OCI-M1 (cell line): ENCODE results near the gene PRKG2.
"Not testable (repeated sequence)": the region's sequence is repeated elsewhere in the genome, so short reads cannot be mapped to it uniquely, and the experiment has no call there.

Experiments used
- DNase-seq: peaks from one replicate; lab custom pipeline; 2025; lab: John Stamatoyannopoulos, UW

The PRKG2 gene

DNA sequence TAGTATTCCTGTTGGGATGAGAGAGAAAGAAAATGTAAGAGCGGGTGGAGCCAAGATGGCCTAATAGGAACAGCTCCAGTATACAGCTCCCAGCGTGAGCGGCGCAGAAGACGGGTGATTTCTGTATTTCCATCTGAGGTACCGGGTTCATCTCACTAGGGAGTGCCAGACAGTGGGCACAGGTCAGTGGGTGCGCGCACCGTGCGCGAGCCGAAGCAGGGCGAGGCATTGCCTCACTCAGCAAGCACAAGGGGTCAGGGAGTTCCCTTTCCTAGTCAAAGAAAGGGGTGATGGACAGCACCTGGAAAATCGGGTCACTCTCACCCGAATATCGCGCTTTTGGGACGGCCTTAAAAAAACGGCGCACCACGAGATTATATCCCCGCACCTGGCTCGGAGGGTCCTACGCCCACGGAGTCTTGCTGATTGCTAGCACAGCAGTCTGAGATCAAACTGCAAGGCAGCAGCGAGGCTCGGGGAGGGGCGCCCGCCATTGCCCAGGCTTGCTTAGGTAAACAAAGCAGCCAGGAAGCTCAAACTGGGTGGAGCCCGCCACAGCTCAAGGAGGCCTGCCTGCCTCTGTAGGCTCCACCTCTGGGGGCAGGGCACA, 61.2 kb downstream of the PRKG2 start:
- not testable (repeated sequence) for DNase-seq

DNA sequence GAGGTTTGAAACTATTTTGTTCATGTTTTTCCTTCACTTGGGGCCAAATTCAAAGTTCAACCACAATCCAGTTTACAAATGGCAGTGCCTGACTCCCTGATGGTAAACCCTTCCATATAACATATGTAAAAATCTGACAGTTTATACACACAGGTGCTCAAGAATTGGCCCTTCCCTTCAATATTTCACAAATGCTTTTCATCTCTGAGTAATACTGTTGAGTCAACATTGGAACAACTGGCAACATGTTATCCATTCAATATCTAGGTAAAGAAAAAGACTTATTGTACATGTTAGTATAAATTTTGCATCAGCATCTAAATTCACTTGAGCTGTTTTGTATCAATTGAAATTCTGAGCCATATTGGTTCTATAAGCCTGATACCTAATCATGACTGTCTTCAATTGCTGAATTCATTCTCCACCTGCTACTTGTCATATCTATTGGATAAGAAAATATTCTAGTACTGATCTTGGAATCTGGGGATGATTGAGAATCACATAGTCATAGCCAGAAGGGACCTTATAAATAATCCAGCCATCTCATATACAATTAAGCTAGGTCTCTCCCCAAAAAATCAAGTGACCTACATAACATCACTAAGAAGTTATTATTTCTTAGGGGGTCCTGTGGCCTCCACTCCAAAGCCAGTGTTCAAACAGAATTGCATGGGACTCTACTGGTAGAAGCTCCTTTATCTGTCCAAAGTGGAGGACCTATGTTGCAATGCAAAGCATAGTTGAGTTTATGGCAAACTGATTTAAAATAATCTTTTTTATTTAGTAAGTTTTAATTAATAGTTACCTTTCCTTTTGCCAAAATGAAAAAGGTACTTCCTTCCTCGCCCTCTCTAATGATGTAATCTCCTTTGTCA, 61.9 kb downstream of the PRKG2 start:
- no peak for DNase-seq

DNA sequence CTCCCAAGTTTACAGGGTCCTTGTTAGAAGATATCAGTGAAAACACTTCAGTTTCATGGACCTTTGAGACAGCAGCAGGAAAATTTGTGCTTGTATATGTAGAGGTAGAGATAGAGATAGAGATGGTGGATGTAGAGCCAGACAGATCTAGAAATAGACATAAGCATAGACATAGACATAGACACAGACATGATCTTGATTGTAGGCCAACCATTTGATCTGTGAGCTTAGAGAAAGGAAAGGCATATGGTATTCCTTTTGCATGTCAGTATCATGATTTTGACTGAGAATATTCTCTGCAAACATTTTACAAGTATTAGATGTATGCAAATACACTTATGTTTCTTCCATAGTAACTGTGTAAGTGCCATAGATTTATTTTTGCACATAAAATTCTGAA, 65.0 kb downstream of the PRKG2 start:
- DNase-seq = no peak

DNA sequence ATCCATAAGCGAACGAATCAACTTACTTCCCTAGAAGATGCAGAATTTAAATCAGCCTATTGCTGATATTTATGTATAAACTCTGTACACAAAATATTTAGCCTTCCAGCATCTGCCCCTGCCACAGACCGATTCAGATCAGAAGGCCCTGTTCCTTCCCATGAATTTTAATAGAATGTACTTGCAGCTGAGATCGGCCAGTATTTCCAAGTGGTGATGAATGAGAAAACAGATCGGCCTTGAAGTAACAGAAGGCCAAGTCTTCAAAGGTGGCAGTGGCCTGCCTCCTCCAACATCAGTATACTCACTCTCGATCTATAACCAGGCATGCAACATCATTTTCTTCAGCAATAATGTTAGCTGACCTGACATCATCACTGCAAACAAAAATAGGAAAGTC, 66.4 kb downstream of the PRKG2 start:
- no peak for DNase-seq

DNA sequence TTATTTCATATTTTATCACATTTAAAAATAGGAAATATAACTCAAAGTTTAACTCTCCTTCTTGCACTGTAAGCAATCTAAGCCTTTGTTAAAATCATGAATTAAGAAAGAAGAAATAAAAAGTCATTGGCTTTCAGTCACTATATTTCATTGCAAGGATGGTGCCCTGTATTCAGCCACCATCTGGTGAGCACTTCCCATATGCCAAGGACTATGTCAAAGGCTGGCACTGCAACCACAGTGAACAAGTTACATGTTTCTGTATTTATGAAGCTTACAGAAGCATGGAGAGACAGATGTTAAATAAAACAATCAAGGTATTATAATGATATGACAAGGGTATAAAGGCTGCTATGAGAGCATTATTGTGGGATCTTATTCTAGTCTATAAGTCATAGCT, 68.6 kb downstream of the PRKG2 start:
- DNase-seq = no peak

DNA sequence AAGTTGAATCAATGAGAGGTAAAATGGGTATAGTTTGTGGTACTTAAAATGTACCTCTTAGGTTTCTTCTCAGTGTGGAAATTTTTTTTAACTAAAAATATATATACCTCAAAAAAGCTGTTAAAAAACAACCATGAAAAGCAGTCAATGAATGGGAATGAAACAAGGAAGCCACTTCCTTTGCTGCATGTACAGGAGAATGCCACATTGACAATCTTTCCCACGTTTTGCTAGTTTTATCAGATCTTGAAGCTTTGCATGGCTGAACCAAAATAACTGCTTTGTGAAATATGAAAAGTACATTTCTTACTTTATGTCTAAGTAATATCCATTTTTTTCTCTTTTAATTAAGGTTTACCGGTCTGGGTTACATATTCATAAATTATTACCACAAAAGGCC, 71.8 kb downstream of the PRKG2 start:
- DNase-seq = no peak

DNA sequence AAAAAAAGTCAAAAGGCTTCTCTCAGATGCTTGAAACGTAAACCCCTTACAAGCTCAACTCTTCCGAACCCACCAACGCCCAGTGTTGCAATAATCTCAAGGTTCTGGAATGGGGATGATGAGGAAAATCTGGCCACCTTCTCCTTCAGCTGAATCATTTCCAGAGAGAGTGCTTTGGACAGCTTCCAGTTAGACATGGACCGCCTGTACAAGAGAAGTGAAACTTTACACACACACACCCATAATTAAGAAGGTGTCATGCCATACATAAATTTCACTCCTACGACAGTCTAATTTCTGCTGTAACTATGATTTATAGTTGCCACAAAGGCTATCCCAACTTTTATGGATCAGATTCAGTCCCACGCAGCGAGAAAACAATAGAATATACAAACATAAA, 72.3 kb downstream of the PRKG2 start:
- DNase-seq = no peak

DNA sequence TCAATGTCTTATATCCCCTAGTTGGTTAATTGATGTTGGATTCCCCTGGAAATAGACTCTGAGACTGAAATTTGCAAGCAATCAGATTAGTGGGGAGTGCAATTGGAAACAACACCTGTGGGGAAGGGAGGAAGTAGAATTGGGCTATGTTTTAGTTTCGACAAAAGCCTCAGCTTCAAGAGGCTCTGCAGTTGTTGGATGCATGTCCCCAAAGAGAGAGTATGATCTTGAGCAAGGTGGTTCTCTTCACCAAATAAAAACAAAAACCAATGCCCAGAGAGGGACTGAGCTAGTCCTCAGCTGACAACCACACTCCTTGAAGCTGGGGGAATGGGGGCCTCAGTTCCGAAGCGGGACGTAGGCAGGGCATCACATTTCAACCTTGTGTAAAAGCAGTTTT, 77.1 kb downstream of the PRKG2 start:
- DNase-seq = no peak

DNA sequence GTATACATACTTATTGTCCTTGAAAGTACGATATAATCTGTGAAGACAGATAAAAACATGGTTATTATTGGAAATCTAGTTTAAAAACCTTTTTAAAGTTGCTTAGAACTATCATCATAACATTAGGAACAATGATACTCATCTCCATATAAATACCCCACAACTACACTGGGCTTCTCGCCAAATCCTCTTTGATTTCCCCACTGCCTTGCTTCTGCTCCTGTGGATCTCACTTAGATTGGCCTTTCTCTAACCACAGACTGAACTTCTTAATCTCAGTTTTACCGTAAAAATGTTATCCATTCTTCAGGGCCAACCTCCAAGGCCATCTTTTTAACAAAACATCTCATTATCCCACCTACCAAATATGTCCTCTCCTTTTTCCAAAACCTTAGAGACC, 77.6 kb downstream of the PRKG2 start:
- no peak for DNase-seq

DNA sequence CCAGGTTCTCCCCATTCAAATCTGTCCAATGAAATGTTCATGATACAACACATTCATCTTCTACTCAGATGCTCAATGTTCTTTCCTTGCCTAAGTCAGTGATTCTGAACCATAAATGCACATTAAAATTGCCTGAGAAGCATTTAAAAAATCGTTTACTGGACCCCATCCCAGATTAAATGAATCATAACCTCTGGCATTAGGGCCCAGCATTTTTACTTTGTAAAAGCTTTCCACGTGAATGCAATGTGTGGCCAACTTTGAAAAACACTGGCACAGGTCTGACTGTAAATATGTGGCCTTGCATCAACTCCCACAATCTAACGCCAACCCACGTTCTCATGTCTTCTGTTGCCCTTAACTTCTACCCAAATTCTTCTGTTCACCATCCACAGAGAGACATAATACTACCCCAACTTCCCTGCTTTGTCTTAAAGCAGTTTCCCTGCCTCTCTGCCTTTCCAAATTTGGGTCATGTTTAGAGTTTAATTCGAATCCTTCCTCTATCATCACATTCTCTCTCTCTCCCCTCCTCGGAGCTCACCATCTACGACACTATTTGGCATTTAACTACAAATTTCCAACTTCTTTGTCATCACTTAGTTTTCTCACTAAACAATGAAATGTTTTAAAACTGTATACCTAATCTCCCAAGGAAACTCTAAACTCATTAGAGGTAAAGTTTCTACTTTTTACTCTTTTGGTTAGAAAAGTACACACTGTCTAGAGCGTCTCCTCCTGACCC, 78.7 kb downstream of the PRKG2 start:
- no peak for DNase-seq

DNA sequence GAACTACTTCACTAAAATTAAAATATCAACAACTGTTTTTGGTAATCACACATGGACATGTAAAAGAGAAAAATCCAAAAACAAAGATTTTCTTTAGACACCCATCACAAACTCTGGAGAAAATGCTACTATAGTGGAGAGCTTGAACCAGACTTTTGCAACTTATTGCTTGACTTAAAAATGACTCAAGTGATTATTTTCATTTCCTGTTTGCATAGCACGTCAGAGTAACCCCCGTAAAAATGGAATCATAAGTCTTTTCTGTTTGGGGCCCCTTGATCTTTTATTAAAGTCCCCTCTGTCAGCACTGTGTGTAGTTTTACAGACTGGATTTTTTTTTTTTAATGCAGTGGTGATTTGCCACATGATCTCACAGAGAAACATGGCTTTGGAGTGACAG, 79.5 kb downstream of the PRKG2 start:
- DNase-seq = no peak

DNA sequence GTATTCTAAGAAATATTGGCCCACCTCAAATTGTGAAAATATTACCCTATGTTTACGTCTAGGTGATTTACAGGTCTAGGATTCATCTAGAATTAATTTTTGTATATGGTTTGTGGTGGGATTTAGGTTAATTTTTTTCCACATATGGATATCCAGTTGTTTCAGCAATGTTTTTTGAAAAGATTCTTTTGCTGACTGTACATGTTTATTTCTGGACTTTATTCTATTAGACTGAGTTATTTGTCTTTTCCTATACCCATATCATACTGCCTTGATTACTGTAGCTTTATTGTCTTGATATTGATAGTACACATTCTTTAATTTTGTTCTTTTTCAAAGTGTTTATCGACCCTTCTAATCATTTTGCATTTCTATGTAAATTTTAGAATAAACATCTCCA, 83.5 kb downstream of the PRKG2 start:
- DNase-seq = no peak

DNA sequence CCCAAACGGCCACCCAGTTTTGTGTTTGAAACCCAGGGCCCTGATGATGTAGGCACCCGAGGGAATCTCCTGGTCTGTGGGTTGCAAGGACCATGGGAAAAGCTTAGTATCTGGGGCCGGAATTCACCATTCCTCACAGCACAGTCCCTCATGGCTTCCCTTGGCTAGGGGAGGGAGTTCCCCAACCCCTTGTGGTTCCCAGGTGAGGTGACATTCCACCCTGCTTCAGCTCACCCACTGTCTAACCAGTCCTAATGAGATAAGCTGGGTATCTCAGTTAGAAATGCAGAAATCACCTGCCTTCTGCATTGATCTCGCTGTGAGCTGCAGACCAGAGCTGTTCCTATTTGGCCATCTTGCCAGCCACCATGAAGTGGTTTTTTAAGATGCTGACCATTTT, 84.0 kb downstream of the PRKG2 start:
- DNase-seq = no peak

DNA sequence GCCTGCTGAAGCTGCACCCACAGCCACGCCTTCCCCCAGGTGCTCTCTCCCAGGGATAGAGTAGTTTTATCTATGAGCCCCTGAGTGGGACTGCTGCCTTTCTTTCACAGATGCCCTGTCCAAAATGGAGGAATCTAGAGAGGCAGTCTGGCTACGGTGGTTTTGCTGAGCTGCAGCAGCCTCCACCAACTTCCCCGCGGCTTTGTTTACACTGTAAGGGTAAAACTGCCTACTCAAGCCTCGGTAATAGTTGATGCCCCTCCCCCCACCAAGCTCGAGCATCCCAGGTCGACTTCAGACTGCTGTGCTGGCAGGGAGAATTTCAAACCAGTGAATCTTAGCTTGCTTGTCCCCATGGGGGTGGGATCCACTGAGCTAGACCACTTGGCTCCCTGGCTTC, 84.5 kb downstream of the PRKG2 start:
- DNase-seq = no peak

DNA sequence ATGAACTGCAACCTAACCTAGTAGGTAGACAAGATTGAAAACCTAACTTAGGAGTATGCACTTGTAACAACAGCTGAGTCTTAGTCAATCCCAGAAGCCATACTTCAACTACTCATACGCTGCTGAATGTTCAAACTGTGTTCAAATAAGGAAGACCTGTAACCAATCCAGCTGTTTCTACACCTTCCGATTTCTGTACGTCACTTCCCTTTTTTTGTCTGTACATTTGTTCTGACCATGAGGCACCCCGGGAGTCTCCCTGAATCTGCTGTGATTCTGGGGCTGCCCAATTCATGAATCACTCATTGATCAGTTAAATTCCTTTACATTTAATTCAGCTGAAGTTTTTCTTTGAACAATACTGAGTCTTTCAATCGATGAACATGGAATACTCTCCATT, 95.0 kb downstream of the PRKG2 start:
- no peak for DNase-seq

DNA sequence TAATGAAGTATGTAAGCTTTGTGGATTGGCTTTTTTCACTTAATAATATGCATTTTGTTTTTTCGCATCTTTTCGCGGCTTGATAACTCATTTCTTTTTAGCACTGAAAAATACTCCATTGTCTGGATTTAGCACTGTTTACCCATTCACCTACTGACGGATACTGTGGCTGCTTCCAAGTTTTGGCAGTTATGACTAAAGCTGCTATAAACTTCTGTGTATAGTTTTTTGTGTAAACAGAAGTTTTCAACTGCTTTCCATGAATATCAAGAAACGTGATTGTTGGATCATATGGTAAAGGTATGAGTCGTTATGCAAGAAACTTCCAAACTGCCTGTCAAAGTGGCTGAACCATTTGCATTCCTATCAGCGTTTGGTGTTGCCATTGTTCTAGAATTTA, 96.9 kb downstream of the PRKG2 start:
- DNase-seq = no peak

DNA sequence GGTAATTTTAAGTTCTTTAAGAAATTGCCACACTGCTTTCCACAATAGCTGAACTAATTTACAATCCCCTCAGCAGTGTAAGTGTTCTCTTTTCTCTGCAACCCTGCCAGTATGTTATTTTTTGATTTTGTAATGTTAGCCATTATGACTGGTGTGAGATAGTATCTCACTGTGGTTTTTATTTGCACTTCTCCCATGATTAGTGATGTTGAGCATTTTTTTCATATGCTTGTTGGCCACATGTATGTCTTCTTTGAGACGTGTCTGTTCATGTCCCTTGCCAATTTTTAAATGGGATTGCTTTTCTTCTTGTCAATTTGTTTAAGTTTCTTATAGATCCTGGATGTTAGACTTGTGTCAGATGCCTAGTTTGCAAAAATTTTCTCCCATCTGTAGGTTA, 98.5 kb downstream of the PRKG2 start:
- no peak for DNase-seq

DNA sequence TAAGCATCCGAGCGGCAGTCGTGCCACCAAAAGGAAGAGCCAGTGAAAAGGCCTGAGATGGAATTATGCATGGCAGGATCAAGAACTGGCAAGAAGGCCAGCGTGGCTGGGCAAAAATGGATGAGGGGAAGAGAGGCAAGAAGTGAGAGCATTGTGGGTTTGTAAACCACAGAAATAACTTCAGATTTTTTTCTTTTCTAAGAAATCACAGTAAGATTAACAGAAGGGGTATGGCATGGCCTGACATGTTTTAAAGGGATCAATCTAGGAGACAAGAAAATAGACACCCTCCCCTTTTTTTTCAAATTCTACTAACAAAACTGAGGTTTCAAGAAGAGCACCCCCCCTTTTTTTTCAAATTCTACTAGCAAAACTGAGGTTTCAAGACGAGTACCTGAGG, 102.0 kb downstream of the PRKG2 start:
- DNase-seq = peak; percentile 2

DNA sequence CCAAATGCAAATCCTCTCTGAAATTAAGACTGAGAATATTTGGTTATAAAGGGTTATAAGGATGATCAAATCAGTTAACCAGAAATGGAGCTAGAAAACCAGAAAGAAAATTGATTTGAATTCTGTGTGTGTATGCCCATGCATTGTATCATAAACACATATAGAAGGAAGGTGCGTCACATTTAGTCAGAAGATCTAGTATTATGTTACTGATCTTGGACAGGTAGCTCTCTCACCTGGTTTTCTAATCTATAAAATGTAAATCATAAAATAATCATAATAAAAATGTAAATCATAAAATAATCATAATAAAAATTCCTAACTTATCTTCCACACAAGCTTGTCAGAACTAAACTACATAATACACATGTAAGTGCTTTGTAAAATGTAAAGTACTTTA, 105.7 kb downstream of the PRKG2 start:
- DNase-seq = no peak

DNA sequence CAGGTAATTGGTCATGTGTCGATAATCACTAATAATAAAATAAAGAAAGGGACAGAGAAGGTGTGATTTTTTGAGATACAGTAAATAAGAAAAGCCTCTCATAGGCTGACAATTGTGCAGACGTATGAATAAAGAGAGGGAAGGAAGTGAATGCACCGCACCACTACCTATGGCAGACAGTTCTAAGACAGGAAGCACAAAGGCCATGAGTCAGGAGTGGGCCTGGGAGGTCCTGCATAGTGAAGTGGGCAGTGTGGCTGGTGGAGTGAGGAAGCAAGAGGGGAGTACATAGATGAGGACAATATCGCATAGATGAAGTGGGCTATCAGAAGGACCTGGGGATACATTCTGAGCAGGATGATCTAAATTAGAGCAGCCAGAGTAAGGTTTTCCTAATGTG, 108.9 kb downstream of the PRKG2 start:
- no peak for DNase-seq

DNA sequence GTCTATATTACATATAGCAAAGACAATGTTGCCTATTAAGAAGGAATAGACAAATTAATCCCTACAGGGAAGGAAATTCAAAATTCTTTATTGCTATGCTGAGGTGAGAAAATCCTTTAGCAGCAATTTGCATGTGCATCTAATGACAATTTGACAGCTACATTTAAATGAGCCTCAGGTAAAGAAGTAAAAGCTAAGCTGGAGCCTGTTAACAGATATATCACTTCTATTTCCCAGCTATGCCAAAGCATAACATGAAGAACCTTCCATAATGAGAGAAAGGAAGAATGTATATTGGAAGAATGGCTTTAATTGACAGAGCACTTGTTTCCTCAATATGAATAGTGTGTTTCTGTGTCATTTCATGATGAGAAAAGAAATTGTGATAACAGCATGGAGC, 112.9 kb downstream of the PRKG2 start:
- no peak for DNase-seq

DNA sequence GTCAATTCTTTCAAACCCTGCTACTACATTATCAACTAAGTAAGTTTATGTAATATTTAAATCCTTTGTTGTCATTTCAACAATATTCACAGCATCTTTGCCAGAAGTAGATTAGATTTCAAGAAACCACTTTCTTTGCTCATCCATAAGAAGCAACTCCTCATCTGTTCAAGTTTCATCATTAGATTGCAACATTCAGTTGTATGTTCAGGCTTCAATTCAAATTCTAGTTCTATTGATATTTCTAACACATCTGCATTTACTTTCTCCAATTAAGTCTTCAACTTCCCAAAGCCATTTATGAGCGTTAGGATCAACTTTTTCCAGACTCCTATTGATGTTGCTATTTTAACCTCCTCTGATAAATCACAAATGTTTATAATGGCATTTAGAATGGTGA, 118.5 kb downstream of the PRKG2 start:
- DNase-seq = no peak

DNA sequence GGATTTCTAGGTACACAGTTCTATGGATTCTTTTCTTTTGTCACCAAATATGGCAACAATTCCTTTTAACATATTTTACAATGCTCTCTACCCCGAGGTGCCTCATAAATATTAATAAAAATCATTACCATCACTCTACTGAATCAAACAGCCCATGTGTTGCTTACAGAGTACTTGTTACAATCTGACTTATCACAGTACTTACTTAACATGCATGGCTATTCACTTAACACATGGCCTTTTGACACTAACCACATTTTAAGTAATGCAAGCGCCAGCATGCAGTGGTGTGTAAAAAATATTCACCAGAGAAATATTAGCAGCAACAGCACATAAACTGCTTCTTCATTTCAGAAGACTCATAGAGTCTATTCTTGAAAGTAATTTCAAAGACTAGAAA, 119.6 kb downstream of the PRKG2 start:
- no peak for DNase-seq
